Left kidney (tissue), 8 donors: ENCODE results near the gene GTPBP6. TPM values are rescaled to one million over a fixed set of nuclear protein-coding genes. Genes with fewer than 3 reads are reported as not detected.

Source experiments
- DNase-seq: peaks from one replicate; pipeline ENCODE4 v3.0.0-alpha.2; 2013
- long read RNA-seq, 8 donors: transcript quantifications; one replicate each; lab custom pipeline, GENCODE V29; 2026
- polyA plus RNA-seq: library from polyadenylated mRNA; unstranded; fragments of 120-200 nt; gene quantifications from one replicate; pipeline ENCODE4 v1.2.1, GENCODE V29; 2013; ENCODE audit not compliant: insufficient read length

Gene GTPBP6, protein sequence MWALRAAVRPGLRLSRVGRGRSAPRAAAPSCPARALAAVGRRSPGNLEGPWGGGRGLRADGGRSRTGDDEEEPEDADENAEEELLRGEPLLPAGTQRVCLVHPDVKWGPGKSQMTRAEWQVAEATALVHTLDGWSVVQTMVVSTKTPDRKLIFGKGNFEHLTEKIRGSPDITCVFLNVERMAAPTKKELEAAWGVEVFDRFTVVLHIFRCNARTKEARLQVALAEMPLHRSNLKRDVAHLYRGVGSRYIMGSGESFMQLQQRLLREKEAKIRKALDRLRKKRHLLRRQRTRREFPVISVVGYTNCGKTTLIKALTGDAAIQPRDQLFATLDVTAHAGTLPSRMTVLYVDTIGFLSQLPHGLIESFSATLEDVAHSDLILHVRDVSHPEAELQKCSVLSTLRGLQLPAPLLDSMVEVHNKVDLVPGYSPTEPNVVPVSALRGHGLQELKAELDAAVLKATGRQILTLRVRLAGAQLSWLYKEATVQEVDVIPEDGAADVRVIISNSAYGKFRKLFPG
- polyA plus RNA-seq: 40.7 TPM
- long read RNA-seq, donor 1, transcript GTPBP6-201 (10 exons, 1,907 nt): major isoform, 20 of 49 reads
- long read RNA-seq, donor 1, partial matches to known transcripts: 28 of 49 reads
- long read RNA-seq, donor 1, other reads (novel, unspliced or antisense): 0 of 49 reads
- long read RNA-seq, donor 2, transcript GTPBP6-201 (10 exons, 1,907 nt): major isoform, 17 of 28 reads
- long read RNA-seq, donor 2, partial matches to known transcripts: 9 of 28 reads
- long read RNA-seq, donor 2, other reads (novel, unspliced or antisense): 0 of 28 reads
- long read RNA-seq, donor 3, transcript GTPBP6-201 (10 exons, 1,907 nt): major isoform, 8 of 11 reads
- long read RNA-seq, donor 3, partial matches to known transcripts: 0 of 11 reads
- long read RNA-seq, donor 3, other reads (novel, unspliced or antisense): 0 of 11 reads
- long read RNA-seq, donor 4: 0 reads
- long read RNA-seq, donor 5, transcript GTPBP6-201 (10 exons, 1,907 nt): major isoform, 20 of 32 reads
- long read RNA-seq, donor 5, partial matches to known transcripts: 11 of 32 reads
- long read RNA-seq, donor 5, other reads (novel, unspliced or antisense): 0 of 32 reads
- long read RNA-seq, donor 6, transcript GTPBP6-201 (10 exons, 1,907 nt): major isoform, 29 of 31 reads
- long read RNA-seq, donor 6, partial matches to known transcripts: 0 of 31 reads
- long read RNA-seq, donor 6, other reads (novel, unspliced or antisense): 0 of 31 reads
- long read RNA-seq, donor 7, transcript GTPBP6-202 (4 exons, 2,016 nt): minor isoform, 5 of 30 reads
- long read RNA-seq, donor 7, transcript GTPBP6-201 (10 exons, 1,907 nt): major isoform, 14 of 30 reads
- long read RNA-seq, donor 7, partial matches to known transcripts: 11 of 30 reads
- long read RNA-seq, donor 7, other reads (novel, unspliced or antisense): 0 of 30 reads
- long read RNA-seq, donor 8, transcript GTPBP6-201 (10 exons, 1,907 nt): major isoform, 14 of 23 reads
- long read RNA-seq, donor 8, partial matches to known transcripts: 7 of 23 reads
- long read RNA-seq, donor 8, other reads (novel, unspliced or antisense): 0 of 23 reads

- DNase-seq: peak; percentile 99
These were observed at the start of gene GTPBP6 for GRCh38 chrX:318739-319578. GTPBP6 (minus strand) TSS chrX:318796; CDS start chrX:318787, 9 bp downstream.

DNA sequence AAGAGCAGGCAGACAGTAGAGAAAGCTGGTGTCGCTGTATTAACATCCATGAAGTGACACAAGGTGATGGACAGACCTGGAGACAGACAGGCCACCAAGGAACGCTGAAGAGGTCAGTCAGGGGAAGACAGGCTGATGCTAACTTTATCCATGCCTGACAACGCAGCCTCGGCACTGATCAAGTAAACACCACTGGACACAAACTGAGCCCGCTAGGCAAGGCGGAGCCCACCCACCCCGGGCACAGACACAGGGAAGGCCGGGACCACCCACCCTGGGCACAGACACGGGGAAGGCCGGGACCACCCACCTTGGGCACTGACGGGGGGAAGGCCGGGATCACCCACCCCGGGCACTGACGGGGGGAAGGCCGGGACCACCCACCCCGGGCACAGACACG is 49.3 kb upstream of the GTPBP6 start:
- DNase-seq: no peak

GRCh38 chrX:367349-367748 is 48.8 kb upstream of the GTPBP6 start:
- no peak for DNase-seq

DNA sequence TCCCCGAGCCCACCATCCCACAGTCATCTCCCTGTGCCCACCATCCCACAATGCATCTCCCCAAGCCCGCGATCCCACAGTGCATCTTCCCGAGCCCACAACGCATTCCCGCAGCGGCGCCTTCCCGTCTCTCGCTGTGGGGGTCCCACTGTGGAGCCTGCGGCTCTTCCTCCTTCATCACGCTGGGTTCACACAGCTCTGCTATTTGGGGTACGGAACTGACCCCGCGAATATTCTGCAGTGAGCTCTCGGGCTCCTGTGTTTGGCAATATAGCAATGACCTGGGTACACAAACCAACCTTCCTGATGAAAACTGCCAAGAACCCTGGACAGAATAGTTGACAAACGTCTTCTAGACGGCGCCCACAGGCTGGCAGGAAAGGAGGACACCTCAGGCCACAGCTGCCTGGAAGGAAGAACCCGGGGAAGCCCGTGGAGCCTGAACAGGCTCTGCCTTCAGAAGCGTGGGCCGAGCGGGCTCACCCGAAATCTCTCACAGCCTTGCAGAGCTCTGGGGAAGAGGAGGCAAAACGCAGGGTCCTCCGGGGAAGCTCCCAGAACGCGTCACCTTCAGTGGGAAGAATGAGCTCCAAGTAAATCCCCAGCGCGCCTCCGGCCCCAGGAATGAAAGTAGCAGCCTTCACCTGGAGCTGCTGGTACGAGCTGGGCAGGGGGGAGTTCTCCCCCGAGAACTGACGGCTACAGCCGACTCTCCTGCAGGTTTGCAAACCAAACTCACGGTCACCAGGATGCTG is 45.2 kb upstream of the GTPBP6 start:
- DNase-seq: no peak

- no peak for DNase-seq
These were observed 44.5 kb upstream of the GTPBP6 start for GRCh38 chrX:362937-363620.

- no peak for DNase-seq
These were observed 43.8 kb upstream of the GTPBP6 start for GRCh38 chrX:362351-362750.

GRCh38 chrX:361231-362145 is 42.9 kb upstream of the GTPBP6 start:
- no peak for DNase-seq

DNA sequence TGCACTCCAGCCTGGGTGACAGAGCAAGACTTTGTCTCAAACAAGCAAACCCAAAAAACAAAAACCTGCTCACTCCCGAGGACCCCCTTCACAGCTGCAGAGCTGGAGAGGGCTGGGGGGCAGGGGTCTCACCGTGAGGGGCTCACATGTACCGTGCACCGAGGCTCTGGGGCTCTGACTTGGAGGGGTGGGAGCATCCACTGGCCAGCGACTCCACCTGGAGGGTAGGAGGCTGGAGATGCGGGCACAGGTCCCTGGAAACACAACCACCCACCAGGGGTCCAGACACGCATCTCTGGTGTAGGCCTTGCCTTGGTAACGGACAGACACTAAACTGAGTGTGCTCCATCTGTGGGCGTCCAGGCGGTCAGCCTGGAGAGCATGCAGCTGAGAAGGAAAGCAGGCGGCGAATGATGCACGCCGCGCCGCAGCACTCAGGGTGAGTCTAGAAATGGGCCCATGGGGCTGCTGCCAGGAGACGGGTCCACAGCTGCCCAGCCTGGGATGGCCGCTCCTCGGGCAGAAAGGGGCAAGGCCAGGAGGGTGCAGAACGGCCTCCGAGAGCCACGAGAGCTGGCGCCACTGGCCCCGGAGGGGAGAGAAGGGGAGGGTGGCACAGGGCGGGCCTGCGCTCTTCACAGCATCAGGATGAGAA is 42.0 kb upstream of the GTPBP6 start:
- DNase-seq: no peak

DNA sequence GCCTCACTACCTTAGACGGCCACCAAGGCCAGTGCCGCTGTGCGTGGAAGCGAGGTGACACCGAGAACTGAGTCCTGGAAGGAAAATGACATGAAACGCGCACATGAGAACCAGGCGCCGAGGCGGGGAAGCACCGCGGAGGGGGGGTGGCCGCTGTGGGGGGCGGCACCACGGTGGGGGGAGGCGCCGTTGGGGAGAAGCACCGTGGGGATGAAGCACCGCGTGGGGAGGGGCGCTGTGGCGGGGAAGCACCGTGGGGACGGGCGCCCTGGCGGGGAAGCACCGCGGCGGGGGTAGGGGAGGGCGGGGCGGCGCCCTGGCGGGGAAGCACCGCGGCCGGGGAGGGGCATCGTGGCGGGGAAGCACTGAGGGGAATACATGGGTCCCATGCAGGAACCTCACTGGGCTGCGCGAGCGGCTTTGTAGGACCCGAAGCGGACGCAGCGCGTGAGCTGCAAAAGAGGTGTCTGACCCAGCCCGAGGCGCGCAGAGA is 40.1 kb upstream of the GTPBP6 start:
- no peak for DNase-seq

DNA sequence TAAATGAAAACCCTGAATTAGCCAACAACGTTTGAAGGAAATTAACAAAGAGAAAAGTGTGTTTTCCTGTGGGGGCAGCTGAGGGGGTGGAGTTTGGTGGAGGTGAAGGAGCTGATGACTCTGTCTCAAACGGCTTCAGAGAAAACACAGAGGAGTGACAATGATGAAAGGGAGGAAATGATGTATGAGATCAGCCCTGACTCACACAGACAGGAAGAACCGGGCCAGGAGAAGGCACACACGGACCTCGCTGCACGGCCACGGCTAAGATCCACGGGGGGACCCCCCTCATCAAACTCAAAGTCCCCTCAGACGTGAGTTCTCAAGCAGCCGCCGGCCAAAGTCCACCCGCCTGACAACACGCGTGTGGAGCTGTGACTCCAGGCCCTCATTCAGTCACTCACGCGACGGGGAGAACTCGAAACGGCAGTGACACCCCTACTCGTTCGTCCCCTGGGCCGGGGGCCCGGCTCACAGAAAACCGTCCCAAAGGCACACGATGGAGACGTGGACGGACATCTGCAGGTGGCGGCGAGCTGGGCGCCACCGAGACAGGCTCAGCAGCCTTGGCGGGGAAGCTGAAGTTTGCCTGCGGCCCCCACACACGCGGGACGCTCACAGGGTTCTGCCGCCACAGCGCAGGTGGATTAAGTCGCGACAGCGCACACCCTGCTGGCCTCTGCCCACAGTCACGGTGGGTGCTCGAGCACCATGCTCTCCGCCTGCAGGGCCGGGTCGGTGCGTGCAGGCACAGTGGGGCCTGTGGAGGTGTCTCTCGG is 39.3 kb upstream of the GTPBP6 start:
- no peak for DNase-seq

DNA sequence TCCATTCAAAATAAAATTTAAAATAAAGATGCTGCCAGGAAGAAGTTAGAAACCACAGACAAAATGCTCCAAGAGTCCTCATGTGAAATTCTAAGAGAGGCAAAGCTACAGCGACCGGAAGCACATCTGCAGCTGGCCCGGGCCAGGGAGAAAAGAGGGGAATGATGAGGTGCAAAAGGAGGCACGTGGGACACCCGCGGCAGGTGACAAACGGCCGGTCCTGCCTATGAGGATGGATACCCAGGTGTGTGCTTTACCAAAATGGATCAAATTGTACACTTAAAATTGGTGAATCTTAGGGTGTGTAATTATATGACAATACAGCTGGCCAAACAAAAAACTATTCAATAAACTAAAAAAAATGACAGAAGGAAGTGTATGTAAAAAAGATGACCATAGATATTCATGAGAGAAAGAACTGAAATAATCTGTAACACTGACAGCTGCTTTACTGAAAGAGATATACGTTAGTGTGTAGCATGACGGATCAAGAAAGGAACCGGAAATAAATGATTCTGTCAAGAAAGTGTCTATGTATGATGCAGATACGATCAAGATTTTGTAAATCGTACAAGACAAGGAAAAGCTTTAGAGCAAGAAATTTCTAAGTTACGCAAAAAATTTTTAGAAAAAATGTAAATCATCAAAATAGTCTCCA is 38.6 kb upstream of the GTPBP6 start:
- DNase-seq: no peak

- no peak for DNase-seq
These were observed 37.9 kb upstream of the GTPBP6 start for GRCh38 chrX:356385-357034.

DNA sequence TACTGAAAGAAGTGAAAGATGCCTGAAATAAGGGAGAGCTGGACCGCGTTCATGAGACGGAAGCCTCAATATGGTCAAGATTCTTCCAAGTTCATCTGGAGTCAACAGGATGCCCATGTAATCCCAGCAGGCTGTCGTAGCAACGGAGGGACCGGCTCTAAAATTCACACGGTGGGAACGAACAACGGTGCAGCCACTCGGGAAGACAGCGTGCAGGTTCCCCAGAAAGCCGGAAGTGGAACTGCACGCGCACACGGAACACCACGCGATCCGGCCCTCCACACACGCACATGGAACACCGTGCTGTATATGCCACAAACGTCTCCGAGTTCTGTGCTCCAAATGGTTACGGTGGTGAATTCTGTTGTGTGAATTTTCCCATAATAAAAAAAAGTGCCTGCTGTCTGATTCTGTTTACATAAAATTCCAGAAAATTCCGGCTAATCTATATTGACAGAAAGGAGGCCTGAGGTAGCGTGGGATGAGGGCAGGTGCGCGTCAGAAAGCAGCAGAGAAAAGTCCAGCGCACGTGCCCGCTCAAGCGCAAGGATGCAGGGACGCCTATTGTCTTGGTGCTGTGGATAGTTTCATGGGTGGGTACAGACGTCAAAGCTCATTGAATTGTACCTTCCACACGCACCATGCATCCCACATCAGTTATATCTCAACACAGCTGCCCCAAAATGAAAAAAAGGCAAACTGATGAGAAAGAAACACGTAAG is 36.9 kb upstream of the GTPBP6 start:
- DNase-seq: no peak
